Astrocyte of the cerebellum (primary cell): ENCODE data around the gene SEC24A.
A peak's percentile ranks its signal among the peaks of the same experiment; 100 is the strongest.
"Not testable (repeated sequence)": the region's sequence is repeated elsewhere in the genome, so short reads cannot be mapped to it uniquely, and the experiment has no call there.

Source experiments
- DNase-seq: peaks from one replicate; pipeline ENCODE4 v3.0.0-alpha.2; 2011; ENCODE audit warnings: low read depth
- H3K4me3 ChIP-seq: 2 replicates; pipeline ENCODE4 v1.5.1; 2011; ENCODE audit warnings: mild to moderate bottlenecking, low read depth, low read length, moderate library complexity
- in situ Hi-C: cut with HindIII; loops from 2 replicates; pipeline ENCODE4 v1.10.0; 2017; ENCODE audit warnings: low sequenced_read_pairs
- TF ChIP-seq, protein P1 (sequence below): IDR thresholded peaks from 2 replicates; pipeline ENCODE4 v1.5.1; 2012; ENCODE audit warnings: low read length, low read depth, moderate library complexity, mild to moderate bottlenecking; ENCODE audit errors: missing control alignments

Gene SEC24A

DNA sequence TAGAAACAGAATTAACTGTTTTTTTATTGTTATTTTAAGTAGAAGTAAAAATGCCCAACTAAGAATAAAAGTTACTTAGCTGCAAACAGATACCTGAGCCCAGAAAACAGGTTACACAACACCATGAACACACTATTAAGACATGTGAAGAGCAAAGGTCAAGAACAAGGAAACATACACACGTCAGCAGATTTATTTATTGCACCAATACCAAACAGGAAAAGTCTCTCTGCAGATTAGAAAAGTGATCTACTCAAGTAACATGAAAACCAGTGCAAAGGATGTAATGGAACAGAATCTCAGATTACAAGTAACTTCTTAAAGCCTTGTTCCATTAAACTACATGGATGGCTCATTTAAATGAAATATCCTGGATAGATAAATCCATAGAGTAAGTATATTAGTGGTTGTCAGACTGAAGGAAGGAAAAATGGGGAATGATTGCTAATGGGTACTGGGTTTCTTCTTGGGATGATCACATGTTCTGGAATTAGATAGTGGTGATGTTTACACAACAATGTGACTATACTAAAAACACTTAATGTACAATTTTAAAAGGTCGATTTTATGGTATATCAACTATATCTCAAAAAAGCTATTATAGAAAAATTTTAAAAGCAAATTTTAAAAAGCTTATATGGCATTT, 22.1 kb upstream of the SEC24A start:
- TF ChIP-seq, protein P1, sequence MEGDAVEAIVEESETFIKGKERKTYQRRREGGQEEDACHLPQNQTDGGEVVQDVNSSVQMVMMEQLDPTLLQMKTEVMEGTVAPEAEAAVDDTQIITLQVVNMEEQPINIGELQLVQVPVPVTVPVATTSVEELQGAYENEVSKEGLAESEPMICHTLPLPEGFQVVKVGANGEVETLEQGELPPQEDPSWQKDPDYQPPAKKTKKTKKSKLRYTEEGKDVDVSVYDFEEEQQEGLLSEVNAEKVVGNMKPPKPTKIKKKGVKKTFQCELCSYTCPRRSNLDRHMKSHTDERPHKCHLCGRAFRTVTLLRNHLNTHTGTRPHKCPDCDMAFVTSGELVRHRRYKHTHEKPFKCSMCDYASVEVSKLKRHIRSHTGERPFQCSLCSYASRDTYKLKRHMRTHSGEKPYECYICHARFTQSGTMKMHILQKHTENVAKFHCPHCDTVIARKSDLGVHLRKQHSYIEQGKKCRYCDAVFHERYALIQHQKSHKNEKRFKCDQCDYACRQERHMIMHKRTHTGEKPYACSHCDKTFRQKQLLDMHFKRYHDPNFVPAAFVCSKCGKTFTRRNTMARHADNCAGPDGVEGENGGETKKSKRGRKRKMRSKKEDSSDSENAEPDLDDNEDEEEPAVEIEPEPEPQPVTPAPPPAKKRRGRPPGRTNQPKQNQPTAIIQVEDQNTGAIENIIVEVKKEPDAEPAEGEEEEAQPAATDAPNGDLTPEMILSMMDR = no peak
- H3K4me3 ChIP-seq = no peak overlapping the region
- DNase-seq = no peak

DNA sequence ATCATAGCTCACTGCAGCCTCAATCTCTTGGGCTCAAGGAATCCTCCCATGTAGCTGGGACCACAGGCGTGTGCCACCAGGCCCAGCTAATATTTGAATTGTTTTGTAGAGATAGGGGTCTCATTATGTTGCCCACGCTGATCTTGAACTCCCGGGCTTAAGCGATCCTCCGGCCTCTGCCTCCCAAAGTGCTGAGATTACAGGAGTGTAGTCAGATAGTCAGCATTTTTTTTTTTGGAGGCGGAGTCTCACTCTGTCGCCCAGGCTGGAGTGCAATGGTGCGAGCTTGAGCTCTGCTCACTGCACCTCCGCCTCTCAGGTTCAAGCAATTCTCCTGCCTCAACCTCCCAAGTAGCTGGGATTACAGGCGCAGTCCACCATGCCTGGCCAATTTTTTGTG, 14.4 kb upstream of the SEC24A start:
- in situ Hi-C loops = no loop called here
- DNase-seq = no peak
- no peak overlapping the region for H3K4me3 ChIP-seq
- TF ChIP-seq, protein P1 = no peak

More for the DNA sequence above, 22.1 kb upstream of the SEC24A start:
- in situ Hi-C loops = no loop called here

DNA sequence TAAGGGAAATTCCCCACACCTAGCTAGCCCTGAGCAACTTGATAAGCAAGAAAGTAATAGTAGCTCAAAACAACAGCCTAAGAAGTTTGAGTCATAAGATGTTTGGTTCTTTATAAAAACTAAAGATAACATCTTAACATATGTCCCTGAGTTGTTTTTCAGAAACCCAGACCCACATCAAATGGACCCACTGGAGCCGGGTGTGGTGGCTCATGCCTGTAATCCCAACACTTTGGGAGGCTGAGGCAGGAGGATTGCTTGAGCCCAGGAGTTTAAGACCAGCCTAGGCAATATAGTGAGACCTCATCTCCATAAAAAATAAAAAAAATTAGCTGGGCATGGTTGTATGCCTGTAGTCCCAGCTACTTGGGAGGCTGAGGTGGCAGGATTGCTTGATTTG, 13.2 kb upstream of the SEC24A start:
- DNase-seq, H3K4me3 ChIP-seq, in situ Hi-C loops: not testable (repeated sequence)

DNA sequence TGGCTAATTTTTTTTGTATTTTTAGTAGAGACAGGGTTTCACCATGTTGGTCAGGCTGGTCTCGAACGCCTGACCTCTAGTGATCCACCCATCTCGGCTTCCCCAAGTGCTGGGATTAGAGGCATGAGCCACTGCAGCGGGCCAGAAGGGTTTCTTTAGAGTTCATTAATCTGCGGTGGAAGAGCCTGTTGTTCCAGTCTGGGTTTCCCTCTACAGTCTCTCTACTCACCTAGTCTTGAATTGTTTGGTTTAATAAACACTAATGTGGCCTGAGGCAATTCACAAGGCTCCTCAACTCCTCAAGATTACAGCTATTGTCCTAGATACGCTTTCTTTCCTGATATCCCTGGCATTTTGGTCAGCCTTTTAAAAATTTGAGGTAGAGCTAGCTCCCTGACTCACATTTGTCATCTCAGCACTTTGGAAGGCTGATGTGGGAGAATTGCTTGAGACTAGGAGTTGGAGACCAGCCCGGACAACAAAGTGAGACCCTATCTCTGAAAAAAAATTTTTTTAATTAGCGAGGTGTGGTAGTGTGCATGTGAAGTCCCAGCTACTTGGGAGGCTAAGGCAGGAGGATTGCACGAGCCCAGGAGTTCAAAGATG, 11.4 kb upstream of the SEC24A start:
- in situ Hi-C loops = no loop called here
- TF ChIP-seq, protein P1 = no peak
- no peak overlapping the region for H3K4me3 ChIP-seq
- no peak for DNase-seq

DNA sequence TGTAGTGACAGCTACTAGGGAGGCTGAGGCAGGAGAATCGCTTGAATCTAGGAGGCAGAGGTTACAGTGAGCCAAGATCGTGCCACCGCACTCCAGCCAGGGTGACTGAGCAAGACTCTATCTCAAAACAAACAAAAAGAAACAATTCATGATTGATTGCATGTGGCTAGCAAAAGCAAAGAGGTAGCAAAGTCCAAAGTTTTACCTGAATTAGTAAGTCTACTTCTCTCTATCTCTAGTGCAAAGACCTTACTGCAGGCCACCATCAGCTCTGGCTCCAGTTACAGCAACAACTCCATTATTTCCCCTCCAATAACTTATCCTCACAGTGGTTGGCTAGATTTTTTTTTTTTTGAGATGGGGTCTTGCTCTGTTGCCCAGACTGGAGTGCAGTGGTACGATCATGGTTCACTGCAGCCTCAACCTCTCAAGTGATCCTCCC, 9.8 kb upstream of the SEC24A start:
- TF ChIP-seq, protein P1 = no peak
- in situ Hi-C loops = no loop called here
- DNase-seq = no peak
- no peak overlapping the region for H3K4me3 ChIP-seq

DNA sequence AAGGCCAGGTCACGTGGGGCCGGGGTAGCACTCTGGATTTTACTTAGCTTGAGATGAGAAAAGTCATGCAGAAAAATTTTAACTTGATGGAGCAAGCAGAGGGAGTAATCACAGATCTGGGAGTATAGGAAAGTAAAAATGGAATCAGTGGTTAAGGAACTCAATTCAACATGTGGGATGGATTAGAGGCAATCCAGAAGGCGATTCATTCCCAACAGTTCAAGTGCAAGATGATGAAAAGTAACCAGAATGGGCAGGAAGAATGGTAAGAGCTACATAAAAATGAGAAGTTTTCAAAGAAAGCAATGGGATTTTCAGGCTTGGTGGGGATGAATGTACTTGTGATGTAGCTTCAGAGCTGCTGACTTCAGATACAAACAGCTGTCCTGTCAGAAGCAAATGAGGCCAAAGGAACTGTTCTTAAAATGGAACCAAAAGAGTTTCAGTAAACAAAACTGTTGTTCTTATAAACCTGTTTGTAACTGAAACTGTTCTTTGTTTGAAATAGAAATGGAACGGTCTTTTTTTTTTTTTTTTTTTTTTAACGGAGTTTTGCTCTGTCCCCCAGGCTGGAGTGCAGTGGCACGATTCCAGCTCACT, 5.6 kb upstream of the SEC24A start:
- DNase-seq = no peak
- no peak overlapping the region for H3K4me3 ChIP-seq
- TF ChIP-seq, protein P1 = no peak
- in situ Hi-C loops = no loop called here

DNA sequence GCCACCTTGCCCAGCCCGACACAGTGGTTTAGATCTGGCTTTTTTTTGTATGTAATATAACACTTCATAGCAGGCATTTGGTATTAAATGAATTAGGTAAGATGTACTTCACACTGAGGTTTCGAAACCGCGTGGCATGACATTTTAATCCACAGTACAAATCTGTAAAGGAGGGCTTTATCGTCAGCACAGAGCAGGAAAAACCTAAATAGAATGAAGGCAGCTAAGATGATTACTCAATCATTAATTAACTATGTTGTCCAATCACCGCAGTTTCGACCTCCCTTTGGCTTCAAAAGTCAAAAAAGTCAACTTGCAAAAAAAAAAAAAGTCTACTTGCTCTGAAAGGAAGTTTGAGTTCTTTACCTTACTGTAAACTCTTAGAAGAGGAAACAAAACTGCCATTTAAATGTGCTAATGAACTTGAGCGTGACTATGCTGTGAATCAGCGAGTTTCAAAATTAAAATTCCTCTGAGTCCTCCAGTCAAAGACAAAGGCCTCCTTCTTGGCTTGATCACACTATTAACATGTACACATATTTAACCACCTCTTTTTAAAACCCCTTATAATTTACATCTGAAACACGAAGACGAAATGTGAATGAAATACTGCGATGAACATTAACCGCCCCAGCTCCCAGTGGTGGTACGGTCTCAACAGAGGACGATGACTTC, 698 bp upstream of the SEC24A start:
- TF ChIP-seq, protein P1 = no peak
- peak; percentile 22 for DNase-seq
- H3K4me3 ChIP-seq = peak overlapping the region; percentile 99
- in situ Hi-C loops = no loop called here
